ENCODE data around the gene BCAR3.

BCAR3 gene

DNA sequence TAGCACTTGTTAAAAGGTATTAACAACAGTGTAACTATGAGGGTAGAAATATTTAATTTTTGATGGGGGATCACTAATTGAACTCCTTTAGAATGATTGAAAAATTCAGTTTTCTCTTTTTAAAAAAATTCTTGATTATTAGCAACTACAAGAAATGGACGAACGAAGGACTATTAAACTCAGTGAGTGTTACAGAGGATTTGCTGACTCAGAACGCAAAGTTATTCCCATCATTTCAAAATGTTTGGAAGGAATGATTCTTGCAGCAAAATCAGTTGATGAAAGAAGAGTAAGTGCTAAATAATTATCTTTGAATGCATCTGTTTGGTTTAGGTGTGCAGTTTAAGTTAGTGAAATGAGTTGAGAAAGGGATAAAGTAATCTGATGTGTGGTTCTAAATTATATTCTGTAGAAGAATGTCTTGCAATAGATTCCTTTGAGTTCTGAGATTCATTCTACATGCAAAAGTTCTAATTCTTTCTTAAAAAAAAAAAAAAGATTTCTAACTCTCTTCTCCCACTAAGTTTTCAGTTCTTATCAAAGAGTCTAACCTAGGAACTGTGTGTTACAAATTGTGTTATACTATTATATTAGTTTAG is 148.8 kb downstream of the BCAR3 start:
- no peak for DNase-seq

DNA sequence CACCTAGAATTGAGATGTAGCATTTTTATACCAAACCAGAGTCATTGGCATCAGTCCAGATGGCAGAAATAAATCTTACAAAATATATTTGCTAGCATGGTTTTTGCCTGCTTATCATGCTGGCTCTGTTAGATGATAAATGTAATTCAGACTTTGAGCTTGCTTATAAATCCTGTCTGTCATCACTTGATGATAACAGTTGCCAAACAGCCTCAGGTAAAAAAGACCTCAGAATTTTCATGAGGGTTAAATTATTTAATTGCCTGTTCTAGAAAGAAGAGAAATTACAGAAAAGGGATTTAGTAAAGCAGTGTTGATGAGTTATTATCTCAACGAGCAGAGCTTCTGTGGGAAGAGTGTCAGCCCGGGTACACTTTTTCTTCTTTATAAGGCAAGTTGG is 150.4 kb downstream of the BCAR3 start:
- DNase-seq, result no peak

DNA sequence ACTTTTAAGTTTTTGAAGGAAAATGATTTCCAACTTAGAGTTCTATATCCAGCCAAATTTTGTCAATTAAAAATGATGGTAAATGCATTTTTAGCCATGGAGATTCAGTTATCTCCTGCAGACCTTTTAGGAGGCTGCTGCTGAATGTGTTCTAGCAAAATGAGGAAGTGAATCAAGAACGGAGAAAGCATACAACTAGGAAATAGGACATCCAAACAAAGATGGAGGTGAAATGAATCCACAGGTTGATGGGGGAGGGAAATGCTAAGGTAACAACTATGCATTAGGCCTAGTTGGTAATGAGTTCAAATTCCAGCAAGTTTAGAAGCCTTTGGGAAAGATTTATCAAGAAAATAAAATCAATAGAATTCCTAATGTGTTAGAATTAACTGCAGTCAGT is 153.2 kb downstream of the BCAR3 start:
- DNase-seq, result no peak

DNA sequence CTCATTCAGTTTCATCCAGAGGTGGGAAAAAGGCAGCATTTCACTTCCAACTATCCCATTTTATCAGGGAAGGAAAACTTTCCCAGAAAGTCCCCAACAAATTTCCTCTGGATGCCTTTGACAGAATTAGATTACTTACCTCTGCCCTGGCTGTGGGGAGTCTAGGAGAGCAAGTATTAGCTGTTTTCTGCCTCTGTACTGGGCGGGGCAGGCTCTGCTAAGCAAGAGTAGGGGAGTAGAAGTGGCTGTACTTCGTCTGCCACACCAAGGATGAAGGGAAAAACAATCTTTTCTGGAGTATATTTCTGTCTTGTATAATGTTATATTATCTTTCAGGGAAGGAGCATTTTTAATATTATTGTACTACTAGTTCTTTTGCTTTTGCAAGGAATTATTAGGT is 155.2 kb downstream of the BCAR3 start:
- no peak for DNase-seq

DNA sequence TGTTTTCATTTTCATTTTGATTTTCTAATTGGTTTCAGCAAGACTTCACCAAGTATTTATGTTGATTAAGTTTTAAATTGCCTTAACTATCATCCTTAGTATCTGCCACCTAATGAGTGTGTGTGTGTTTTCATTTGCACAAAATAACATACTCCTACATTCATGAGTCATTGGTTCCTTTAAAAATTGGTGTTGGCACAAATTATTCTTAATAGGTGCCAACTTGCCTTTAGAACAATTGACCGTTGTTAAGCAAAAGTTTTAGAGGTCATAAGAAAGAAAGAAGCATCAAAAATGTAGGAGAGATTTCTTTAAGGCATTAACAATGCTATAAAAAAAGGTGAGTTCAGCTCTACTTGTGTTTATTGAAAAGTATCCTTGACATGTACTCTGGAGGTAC is 156.2 kb downstream of the BCAR3 start:
- no peak for DNase-seq

DNA sequence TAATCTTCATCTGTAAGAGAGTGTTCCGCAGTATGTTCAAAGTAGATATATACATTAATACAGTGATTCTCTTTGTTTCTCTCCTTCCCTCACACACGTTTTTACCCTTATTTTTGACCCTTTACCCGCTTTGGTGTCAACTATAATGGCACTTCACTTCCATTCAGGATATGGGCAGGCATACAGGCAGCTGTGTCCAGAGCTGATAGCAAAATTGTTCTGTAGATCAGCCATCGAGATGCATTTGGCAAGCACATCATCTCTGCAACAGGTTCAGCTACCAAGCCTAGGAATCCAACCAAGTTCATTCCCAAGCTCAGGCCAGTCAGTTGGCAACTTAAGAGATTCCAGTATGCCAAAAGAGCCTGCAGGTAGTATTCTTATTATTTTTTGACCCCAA is 158.9 kb downstream of the BCAR3 start:
- no peak for DNase-seq

DNA sequence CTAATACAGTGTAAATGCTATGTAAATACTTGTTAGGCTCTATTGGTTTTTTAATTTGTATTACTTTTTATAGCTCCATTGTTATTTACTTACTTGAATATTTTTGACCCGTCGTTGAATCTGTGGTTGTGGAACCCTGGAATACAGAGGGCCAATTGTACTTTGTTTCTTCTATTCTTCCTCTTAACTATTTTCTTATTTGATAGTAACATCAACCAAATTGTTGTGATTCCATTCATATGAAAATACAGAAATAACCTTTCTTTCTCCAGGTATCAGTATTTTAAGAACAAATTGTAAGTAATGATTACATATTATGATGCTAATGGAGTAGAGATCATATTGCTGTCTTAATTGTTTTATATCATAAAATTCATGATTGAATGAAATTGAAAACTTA is 160.0 kb downstream of the BCAR3 start:
- no peak for DNase-seq

DNA sequence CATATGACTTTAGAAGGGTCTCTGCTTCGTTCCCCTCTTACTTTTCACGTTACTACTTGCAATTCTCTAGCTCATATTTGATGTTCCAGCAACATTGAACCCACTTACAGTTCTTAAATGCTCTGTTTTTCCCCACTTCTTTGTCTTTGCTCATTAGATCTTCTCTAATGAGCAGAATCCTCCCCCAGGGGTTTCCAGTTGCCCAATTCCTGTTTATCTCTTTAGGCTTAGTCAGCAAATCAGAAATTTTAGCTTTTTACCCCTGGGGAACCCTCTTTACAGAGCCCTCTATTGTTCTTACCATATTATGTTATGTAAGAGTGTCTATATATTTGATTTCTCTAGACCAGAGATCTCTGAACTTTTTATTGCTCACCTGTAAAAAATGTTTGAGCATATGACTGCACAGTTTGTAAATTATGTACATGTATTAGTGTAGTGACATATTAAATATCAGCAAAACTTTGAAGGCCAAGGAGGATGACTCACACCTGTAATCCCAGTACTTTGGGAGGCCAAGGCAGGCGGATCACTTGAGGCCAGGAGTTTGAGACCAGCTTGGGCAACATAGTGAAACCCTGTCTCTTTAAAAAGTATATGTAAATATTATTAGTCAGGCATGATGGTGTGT is 162.3 kb downstream of the BCAR3 start:
- DNase-seq, result no peak

DNA sequence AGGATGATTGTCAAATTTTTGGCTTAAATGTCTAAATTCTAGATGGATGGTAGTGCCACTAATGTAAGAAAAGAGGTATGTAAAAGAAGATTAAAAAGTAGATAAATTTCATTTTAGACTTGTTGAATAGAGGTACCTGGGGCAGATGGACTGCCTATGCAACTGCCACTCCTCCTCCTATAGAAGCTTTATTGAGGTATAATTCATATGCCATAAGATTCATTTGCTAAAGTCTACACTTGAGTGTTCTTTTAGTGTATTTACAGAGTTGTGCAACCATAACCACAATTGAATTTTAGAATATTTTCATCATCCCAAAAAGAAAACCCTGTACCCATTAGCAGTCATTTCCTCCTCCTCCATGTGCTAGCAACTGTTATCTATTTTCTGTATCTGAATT is 163.1 kb downstream of the BCAR3 start:
- DNase-seq, result no peak

DNA sequence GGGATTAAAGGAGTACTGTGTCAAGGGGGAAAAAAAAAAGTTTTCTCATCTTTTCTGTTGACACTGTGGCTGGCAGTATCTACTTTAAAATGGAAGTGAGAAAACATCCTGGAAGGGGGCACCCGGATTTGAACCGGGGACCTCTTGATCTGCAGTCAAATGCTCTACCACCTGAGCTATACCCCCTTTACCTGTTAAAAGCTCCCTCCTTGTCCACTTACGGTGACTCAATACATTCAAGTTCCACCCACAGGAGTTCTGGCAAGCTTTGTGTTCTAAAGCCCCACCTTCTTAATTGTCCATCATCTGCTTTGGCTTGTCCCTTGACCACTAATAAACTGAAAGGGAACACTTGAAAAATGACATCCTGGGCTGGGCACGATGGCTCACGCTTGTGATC is 165.5 kb downstream of the BCAR3 start:
- DNase-seq, result no peak
